ENCODE measurements around the gene PMEPA1. TPM values are rescaled to one million over a fixed set of nuclear protein-coding genes. Genes with fewer than 3 reads are reported as not detected.
A peak's percentile ranks its signal among the peaks of the same experiment; 100 is the strongest.

PMEPA1 gene
- total RNA-seq, 1 experiment from 2014 or later = 47.7 TPM

DNA sequence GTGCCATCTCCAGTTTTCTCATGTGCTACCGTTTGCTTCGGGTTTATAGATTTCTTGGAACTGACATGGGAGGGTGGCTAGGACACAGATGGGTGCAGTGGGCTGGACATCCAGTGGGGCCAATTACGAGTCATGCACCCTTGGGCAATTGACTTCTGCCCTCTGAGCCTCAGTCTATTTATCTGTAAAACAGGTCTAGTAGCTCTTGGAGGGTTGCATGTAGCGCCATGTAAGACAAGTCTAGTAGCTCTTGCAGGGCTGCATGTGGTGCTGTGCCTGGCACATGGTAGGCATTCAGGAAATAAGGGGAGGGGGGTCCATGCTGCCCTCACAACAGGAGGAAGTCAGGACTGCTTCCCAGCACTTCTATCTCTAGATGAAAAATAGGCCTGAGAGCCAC lies 15.3 kb downstream of the PMEPA1 start:
- no peak for DNase-seq (ENCODE audit: low spot score)

DNA sequence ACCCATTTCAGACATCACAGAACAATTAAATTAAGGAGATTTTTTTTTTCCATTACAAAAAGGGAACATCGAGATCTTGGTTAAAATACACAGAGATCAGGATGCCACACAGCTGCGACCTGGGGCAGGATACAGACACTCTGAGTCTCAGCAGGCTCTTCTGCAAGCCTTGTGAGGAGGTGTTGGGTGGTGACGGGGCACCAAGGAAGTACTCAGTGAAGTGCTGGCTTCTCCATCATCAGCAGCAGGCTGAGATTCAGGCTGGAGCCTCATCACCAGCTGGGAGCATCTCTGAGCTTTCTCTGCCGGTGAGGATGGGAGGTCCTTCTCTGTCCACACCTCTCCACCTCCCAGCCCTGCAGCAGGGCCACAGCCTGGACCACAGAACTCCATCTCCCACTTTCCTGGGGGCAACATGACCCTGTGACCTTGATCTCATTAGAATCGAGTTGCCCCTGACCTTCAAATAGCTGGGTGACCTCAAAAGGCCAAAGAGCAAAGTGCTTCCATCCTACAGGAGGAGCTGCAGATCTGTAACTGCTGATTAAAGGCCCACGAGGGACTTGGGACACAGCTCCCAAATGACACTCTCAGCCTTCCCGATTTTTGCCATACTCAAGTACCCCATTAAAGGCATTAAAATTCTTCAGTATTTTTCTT lies 16.0 kb downstream of the PMEPA1 start:
- no peak for DNase-seq (ENCODE audit: low spot score)

DNA sequence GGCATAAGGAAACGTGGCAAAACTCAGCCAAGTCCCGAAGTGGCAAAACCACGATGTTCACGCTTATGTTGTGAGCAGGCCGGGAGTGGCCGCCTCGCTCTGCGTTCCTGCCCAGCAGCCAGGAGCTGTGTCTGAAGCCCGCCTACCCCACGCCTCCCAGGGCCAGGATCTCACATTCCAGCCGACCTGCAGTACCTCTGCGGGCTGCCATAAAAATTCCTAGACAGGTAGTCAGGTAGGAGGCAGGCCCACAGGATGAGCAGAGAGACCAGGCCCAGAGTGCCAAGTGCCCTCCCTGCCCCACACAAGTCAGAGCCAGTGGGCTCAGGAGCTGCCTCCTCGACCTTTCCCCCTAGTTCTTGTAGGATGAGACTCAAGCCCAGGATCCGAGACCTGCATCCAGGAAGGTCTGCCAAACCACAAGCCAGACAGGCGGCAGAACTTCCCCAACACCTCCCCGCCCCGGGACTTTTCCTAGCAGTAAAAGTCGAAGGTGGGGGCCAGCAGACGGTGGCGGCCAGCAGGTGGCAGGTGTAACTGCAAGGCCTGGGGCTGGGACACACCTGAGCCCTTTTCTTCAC lies 16.7 kb downstream of the PMEPA1 start:
- peak; percentile 98 for DNase-seq (ENCODE audit: low spot score)

DNA sequence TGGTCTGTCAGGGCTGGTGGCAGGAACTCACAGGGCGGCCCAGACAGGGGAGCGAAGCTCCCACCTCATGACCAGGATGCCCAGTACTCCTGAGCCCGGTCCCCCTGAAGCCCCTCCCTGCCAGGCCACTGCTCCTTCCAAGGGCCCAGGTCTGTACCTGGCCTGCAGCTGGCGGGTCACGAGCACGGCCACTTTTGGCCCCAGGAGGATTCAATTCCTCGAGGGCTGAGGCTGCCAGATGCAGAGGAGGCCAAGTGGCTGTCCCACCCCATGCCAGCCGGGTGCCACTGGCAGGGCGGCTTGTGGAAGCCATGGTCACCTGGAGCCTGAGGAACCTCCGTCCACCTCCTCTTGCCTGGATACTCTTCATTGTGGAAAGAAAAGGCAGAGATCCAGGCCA lies 17.4 kb downstream of the PMEPA1 start:
- DNase-seq (ENCODE audit: low spot score) = no peak

DNA sequence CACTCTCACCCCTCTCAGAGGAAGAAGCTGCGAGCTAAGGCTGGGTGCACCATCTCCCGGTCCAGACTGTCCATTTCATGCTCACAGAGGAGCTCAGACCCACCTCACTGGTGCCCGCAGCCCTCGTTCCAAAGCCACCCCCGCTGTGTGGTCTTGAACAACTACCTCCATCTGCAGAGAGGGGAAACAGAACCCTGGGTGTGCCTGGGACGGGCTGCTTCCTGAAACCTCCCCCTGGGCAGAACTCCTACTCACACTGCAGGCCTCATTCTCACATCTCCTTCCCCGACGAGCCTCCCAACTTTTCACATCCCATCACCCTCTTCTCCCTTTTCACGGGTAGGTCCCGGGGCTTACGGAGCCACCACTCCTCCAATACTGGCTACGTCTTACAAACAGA lies 18.1 kb downstream of the PMEPA1 start:
- DNase-seq (ENCODE audit: low spot score) = no peak

DNA sequence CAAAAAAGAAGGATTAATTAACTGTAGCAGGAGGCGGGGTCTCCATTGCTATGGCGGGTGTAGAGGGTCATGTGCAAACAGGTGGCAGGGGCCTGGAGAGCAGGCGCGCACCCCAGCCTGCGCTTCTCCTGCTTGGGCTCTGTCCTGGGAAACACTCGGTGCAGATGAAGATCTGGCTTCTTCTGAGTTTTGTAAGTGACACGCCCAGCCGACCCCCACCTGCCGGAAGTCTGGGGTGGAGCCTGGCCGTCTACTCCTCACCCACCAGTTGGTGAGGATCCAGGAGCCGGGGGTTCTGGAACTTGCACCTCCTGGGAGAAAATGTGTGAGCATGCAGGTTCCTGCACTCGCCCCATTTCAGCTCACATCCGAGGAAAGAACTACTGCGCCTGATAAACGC lies 19.3 kb downstream of the PMEPA1 start:
- no peak for DNase-seq (ENCODE audit: low spot score)

DNA sequence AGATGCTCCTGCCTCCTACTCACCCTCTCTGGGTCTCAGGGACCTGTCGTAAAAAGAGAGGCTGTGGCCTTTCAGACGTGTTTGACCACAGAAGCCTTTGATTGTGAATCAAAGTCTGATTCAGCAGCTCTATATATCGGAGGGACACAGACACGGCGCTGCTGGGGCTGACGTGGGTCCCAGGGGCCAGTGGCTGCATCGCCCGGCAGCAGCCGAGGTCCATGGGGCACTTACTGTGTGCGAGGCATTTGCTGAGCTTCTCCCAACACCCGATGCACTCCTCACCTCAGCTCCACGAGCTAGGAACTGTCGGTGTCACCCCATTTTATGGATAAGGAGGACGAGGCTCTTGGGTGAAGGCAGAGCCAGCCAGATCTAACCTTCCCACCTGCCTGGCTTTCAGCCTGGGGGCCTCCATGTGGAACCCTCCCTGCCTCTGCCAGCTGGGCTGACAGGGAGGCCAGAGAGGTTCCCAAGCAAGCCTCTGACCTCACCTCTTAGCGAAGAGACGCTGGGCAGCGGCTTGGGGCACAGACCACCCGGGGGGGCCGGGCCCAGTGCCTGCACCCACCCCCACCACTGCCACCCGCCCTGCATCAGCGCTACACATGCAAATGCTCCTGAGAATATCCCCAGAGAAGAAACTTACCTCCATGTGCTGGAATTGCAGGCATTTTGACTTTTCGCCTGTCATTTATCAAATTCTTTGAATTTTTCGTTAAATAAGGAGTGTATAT lies 19.9 kb downstream of the PMEPA1 start:
- no peak for DNase-seq (ENCODE audit: low spot score)

DNA sequence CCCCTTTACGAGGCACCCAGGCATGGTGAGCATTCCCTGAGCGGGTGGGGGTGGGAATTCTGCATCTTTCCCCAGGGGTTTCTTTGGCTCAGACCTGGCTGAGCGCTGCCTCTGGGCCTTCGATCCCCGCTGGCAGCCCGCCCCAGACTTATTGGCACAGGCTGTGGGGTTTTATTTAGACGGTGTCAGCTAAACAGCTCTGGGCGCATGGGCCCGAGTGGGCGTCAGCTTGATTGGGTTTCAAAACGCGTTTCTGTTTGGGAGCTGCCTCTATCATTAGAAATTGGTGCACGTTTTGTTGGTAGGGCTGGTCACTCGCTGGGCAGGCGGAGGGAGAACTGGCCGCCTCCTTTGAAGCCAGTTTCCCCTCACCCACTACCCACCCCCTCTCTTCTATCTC lies 21.0 kb downstream of the PMEPA1 start:
- DNase-seq (ENCODE audit: low spot score) = no peak

DNA sequence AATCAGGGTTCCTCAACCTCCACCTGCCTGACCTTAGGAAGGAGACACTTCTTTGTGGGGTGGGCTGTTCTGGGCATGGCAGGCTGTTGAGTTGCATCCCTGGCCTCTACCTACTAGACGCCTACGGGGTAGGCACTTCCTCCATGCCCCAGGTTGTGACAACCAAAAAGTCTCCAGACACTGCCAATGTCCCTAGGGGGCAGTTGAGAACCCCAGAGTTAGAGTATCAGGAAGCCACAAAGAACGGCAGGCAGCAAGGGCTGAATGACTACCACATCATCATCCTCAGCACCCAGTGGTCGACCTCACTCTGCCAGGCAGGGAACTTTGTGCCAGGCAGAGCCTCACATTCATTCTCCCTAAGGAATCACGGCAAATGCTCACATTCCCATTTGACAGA lies 21.5 kb downstream of the PMEPA1 start:
- no peak for DNase-seq (ENCODE audit: low spot score)

DNA sequence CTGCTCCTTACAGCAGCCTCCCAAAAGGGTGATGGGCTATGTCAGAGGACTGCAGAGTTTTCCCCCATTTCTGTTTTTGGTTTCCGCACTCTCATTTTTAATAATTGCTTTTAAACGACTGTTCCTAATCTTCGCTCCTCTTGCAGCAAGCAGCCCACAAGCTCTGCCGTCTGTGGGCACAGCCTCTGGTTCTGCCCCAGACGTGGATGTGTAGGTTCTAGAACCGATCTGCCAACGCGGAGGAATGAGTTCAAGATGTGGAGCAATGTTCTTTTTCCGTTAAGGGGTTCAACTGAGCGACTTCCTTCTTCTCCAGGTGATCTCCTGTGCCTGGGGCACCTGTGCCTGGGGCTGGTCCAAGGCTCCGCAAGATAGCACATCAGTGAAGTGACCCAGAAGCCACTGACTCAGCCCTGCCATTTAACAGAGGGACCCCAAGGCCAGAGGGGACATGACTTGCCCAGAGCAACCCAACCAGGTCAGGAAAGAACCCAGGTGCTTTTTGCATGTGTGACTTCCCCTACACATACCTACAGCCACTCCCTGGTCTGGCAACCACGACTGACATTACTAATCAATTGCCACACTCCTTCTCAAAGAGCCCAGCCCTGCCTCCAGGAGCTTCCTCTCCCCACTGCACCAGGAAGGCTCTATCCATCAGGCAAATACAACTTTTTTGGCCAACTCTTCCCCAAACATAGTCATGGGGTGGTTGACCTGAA lies 22.7 kb downstream of the PMEPA1 start:
- DNase-seq (ENCODE audit: low spot score) = peak; percentile 42

DNA sequence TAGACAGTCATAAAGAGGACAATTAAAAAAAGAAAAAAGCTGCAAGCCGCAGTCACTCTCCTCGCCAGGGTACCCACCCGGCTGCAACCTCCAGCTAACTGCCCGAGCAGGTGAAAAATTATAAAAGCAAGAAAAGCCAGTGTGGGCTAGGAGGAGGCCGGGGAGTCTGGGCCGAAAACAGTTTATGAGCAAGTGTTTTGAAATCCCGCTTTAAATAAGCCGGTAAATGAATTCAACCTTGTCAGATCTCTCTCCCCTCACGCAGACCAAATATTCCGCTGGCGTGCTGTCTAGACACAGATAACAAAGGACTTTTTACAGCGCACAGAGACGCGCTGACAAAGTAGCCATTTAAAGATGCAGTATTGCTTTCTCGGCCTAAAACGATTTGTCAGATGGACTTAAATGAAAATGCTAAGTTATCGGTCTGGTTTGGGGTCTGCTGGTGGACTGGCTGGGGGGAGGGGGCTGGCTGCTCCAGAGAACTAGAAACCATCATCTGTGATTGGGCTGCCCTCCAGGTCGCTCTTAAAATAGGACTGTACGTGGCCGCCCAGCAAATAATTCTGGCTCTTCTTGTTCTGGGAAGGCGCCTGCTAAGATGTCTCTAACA lies 24.6 kb downstream of the PMEPA1 start:
- DNase-seq (ENCODE audit: low spot score) = no peak

DNA sequence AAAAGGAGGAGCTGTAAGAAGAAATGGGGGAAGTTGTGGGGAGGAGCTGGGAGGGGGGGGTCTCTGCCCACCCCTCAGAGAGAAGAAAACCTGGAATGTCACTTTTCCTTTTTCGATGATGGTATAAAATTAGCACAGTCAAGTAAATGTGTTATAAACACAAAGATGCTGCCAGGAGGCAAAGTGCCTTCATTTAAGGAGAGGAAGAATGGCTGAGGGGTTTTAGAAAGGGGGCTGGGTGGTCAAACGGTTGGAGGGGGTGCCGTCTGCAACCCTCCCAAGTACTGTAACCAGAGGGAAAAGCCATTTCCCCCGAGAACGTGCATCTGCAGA lies 25.0 kb downstream of the PMEPA1 start:
- no peak for DNase-seq (ENCODE audit: low spot score)

DNA sequence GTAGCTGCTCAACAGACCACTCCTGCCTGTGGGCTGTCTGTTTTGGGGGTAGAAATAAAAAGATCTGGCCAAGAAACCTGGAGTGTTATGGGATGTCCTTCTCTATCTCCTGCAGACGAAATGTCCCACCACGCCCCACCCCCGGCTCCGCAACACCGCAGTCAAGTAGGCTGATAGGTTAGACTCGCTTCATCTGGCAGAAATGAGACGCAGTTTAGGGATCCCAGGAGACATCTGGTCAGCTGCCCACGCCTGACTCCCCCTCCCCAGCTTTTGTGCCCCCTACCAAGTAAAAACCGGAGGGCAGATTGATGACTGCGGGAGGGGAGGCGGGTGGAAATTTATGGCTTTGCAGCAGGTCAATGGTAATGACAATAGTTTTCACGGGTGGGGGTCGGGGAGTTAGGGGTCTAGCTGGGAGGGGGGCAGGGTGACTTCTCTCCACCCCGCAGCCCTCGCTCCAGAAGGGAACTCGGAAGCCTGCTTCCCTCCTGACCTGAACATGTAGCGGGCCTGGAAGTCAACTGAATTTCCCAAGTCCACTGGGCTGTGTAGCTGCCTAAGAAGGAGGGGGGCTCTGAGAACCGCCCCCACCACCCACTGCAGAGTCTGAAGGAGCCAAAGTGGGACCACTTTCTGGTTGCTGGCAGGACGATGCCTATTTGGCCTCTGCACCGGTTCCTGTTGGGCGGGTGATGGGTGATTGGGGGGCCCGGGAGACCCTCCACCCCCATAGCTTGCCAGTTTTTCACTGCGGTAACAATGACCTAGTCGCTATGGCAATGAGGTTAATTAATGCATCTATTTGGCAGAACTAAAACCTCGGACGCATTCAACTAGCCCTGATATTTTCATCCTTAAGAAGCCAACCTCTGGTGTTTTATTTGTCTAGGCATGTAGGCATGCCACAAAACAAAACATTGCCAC lies 25.7 kb downstream of the PMEPA1 start:
- DNase-seq (ENCODE audit: low spot score) = no peak

DNA sequence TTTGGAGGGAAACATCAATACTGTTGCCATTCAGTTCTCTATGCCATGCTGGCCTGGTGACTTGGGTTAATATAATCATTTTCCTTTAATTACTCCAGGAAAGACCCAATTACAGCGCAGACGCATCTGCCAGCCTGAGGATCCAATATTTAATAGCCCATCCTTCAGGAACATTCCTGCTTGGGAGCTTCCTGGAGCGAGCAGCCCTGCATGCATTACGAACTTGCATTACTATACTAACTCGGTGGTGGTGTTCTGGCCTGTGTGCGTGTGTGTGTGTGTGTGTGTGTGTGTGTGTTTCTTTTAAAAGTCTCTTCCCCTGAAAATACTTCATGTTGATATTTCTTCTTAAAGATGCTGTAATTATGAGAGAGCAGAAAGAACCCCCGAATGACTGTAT lies 26.5 kb downstream of the PMEPA1 start:
- DNase-seq (ENCODE audit: low spot score) = no peak

DNA sequence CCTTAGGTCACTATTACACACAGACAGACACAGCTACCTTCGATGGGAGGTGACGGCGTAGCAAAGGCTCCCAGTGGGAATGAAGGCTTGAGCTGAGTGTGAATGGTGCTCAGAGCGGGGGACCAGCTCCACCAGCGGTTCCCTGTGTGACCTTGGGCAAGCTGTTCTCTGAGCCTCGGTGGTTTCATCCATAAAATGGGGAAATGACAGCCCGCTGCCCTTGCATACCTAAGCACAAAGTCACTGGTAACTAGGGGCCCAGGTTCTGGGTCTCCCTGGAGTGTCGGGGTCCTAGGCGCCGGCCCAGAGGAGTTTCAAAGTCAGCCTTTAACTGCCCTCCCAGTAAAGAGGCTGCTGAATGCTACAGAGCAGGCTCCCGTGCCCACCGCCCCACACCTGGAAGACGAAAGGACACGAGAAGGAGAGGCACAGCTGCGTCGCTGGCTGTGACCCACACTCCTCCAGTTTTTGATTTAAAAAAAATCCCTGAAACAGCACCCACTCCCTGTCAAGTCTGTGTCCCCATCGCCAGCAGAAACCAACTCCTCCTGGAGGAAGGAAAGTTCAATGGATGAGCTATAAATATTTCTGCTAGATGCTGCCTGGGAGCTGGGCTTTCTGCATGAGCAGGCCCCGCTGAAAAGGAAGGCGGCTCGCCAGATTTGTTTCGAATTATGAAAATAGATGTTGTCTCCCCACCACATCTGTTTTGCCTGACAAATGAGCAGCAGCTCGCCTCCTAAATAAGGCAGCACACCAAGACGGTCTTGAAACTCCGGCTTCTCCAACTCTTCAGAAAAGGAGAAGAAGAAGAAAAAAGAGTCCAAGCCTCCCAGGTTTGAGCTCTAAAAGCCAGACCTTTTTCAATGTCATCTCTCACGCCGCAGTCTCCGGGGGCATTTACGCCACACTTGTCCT lies 27.4 kb downstream of the PMEPA1 start:
- no peak for DNase-seq (ENCODE audit: low spot score)

DNA sequence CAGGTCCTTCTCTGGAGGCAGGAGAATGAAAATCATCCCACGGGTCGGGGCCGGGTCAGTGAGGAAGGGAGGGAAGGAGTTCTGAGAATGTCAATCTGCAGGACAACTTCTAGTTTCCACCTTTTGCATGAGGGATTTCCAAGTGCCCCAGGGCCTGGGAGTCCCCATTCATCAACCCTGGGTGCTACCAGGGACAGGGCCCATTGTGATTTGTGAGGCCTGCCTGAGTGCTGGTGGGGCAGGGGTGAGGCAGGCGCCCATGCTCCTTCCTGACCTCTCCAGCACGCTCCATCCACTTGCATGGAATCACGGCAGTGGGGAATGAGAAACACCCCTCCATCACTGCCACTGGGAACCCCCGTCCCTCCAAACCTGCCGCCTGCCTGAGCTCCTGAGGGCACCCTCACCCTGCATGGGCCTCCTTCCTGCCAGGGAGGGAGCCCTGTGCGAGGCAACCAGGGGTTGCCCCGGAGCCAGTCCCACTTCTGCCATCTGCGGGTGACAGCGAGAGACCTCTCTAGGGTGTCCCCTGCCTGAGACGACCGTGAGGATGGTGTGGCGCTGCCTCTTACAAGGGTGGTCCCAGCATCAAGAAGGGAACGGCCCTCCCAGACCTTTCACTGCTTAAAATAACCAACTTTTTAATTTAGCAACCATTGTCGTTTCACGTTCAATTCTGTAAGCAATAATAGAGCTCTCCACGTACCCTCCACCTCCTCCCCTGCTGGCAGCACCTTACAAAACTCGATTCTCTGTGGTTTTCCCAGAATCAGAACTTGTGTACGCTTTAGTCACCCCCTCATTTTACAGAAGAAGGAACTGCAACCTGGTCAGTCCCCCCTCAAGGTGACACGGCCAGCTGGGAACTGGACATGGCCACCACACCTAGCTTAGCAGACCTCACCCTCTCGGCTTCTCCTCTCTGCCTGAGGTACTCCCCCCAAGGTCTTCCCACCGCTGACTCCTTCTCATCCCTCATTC lies 28.6 kb downstream of the PMEPA1 start:
- no peak for DNase-seq (ENCODE audit: low spot score)

DNA sequence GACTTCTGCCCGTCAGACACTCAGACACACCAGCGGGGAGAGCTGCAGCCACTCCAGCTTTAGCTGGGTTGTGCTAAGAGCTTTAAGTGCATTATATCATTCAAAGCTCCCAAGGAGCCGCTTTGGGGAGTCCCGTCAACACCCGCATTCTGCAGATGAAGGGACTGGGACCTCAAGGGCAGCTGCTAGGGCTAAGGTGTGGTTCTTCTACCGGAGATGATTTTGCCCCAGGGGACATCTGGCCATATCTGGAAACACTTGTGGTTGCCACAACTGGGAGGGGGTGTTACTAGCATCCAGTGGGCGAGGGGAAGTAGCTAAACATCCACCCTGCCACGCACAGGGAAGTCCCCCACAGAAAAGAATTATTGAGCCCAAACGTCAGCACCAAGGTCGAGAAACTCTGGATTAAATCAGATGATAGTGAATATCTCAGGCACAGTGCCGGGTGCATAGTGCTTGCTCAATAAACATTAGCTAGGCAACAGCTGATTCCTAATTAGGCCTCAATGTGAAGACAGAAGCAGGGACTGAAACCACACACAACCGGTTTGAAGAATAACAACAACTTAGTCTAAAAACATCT lies 29.6 kb downstream of the PMEPA1 start:
- no peak for DNase-seq (ENCODE audit: low spot score)

DNA sequence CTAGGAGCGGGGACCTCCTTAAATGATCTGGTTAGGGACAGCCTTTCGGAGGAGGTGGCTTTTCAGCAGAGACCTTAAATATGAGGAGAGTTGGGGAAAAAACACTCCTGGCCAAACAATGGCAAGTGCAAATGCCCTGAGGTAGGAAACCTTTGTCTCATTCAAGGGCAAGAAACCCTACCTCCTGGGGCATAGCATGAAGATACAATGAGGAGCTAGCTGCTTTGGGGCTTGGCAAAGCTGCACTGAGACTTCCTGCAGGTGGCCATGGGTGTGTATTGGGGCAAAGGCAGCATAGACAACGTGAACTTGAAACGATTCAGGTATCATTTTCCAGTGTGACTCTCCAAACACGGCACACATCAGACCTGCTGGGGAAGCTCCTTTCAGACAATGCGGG lies 30.7 kb downstream of the PMEPA1 start:
- DNase-seq (ENCODE audit: low spot score) = no peak

Data from HT-29 (cell line).